Lower leg skin (tissue), 4 donors: ENCODE data around the gene FN1. TPM values are rescaled to one million over a fixed set of nuclear protein-coding genes. Genes with fewer than 3 reads are reported as not detected.

Experiments used
- DNase-seq, 2 donors: peaks; one replicate each; pipeline ENCODE4 v3.0.0-alpha.2; 2019; ENCODE audit warnings: low spot score in 2 of 2
- H3K4me3 ChIP-seq: fragments of 200-600 bp; sonication (generic); 2 replicates; pipeline ENCODE4 v1.5.1; 2017; ENCODE audit warnings: mild to moderate bottlenecking, low read depth; ENCODE audit not compliant: poor library complexity, severe bottlenecking
- CTCF ChIP-seq, 3 donors: fragments of 450-650 bp; IDR thresholded peaks; one replicate each; pipeline ENCODE4 v1.5.1; 2016; ENCODE audit warnings: antibody characterized with exemption in 3 of 3, mild to moderate bottlenecking in 3 of 3, moderate library complexity in 2 of 3
- POLR2A ChIP-seq, 2 donors: fragments of 450-650 bp; IDR thresholded peaks; one replicate each; pipeline ENCODE4 v1.6.1; 2016 to 2017; ENCODE audit warnings: antibody characterized with exemption in 2 of 2, mild to moderate bottlenecking in 1 of 2, moderate library complexity in 1 of 2
- WGBS, 2 donors: methylation state at CpG; one replicate each; pipeline ENCODE4 v1.1.5; 2018; 5-methylcytosine and 5-hydroxymethylcytosine counted together
- intact Hi-C: fragments of 100-400 bp; cut with DNase I; formaldehyde crosslinking; loops from one replicate; pipeline ENCODE4 v1.15.0; 2023; ENCODE audit warnings: low total_unique reads
- total RNA-seq, 4 donors: library from RNA; depleted of rRNA; stranded (reverse); fragments of >200 nt; gene quantifications; one replicate each; pipeline ENCODE4 v1.1.0, GENCODE V29; 2016

Gene FN1
- total RNA-seq, 4 donors from 2014 or later = 38.2 to 149 (median 52.8) TPM

GRCh38 chr2:215395687-215396460, 40.0 kb downstream of the FN1 start:
- H3K4me3 ChIP-seq = no peak overlapping the region
- intact Hi-C loops = no loop called here

GRCh38 chr2:215394102-215394805, 41.6 kb downstream of the FN1 start:
- intact Hi-C loops = no loop called here
- no peak for DNase-seq
- WGBS, 2 donors = 81 to 84% methylated on average over 7 of the region's 7 CpGs
- TF ChIP-seq CTCF (IDR thresholded peaks at IDR 0.05) (no peak), POLR2A (IDR thresholded peaks at IDR 0.05) (no peak)
- H3K4me3 ChIP-seq = no peak overlapping the region

More at GRCh38 chr2:215395687-215396460, 40.0 kb downstream of the FN1 start:
- WGBS, 2 donors = 67 to 71% methylated on average over 5 of the region's 5 CpGs
- no peak for TF ChIP-seq CTCF (IDR thresholded peaks at IDR 0.05)
- no peak for TF ChIP-seq POLR2A (IDR thresholded peaks at IDR 0.05)
- no peak for DNase-seq

- 92 to 97% methylated on average over 12 of the region's 12 CpGs for WGBS, 2 donors
- DNase-seq = no peak
- H3K4me3 ChIP-seq = no peak overlapping the region
- intact Hi-C loops = no loop called here
- no peak for TF ChIP-seq CTCF (IDR thresholded peaks at IDR 0.05)
- TF ChIP-seq POLR2A (IDR thresholded peaks at IDR 0.05) = no peak
Observed at GRCh38 chr2:215392687-215393270, 43.1 kb downstream of the FN1 start.

GRCh38 chr2:215392164-215392563, 43.7 kb downstream of the FN1 start:
- TF ChIP-seq POLR2A (IDR thresholded peaks at IDR 0.05) = no peak
- no peak for TF ChIP-seq CTCF (IDR thresholded peaks at IDR 0.05)
- no peak overlapping the region for H3K4me3 ChIP-seq
- intact Hi-C loops = no loop called here
- DNase-seq = no peak

GRCh38 chr2:215391531-215391930, 44.3 kb downstream of the FN1 start:
- no peak for DNase-seq
- TF ChIP-seq POLR2A (IDR thresholded peaks at IDR 0.05) (no peak), CTCF (IDR thresholded peaks at IDR 0.05) (no peak)
- intact Hi-C loops = no loop called here
- H3K4me3 ChIP-seq = no peak overlapping the region
- 93 to 94% methylated on average over 5 of the region's 5 CpGs for WGBS, 2 donors
